DMS53 treated with DMSO at 0.1 percent for 48 hours (cell line): ENCODE results near the gene INVS.
"Not testable (repeated sequence)": the region's sequence is repeated elsewhere in the genome, so short reads cannot be mapped to it uniquely, and the experiment has no call there.

Experiments used
- DNase-seq: peaks from one replicate; lab custom pipeline; 2025; ENCODE audit not compliant: unreplicated experiment; lab: John Stamatoyannopoulos, UW

Gene INVS, protein sequence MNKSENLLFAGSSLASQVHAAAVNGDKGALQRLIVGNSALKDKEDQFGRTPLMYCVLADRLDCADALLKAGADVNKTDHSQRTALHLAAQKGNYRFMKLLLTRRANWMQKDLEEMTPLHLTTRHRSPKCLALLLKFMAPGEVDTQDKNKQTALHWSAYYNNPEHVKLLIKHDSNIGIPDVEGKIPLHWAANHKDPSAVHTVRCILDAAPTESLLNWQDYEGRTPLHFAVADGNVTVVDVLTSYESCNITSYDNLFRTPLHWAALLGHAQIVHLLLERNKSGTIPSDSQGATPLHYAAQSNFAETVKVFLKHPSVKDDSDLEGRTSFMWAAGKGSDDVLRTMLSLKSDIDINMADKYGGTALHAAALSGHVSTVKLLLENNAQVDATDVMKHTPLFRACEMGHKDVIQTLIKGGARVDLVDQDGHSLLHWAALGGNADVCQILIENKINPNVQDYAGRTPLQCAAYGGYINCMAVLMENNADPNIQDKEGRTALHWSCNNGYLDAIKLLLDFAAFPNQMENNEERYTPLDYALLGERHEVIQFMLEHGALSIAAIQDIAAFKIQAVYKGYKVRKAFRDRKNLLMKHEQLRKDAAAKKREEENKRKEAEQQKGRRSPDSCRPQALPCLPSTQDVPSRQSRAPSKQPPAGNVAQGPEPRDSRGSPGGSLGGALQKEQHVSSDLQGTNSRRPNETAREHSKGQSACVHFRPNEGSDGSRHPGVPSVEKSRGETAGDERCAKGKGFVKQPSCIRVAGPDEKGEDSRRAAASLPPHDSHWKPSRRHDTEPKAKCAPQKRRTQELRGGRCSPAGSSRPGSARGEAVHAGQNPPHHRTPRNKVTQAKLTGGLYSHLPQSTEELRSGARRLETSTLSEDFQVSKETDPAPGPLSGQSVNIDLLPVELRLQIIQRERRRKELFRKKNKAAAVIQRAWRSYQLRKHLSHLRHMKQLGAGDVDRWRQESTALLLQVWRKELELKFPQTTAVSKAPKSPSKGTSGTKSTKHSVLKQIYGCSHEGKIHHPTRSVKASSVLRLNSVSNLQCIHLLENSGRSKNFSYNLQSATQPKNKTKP

DNA sequence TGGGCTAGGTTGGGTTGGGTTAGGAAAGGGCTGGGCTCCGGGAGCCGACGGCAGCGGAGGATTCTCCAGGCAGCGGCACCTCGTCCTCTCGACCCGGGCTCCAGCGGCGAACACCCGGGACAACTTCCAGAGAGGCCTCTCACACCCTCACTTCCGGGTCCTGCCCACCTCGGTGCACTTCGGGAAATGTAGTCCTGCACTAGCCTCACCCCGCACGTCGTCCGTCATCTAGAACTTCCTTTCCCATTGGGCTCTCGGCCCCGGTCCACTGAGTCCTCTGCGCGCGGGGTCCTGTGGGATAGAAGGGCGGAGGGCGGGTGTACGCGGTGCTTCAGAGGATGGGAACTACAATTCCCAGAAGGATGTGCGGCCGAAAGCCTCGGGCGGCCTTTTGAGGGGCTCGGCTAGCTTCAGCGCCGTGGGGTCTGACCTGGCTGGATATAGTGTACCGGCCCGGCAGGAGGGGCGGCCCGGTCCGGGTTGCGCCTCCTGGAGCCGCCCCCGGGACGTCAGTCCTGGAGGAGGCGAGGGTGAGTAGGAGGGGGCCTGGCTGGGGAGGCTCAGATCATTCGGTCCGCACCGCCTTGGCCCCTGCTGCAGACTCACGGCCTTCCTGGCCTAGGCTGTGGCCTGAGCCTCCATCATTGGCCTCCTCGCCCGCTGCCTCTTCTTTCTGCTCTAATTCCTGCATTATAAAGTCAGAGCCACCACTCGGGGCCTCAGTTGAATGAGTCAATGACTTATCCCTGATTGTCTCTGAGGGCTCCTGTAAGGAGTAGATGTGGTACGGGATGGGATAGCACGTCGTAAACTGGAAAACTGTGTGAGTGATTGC is at the start of gene INVS, which contains the start of gene ERP44:
TSS of gene INVS (plus strand) at position 357 of the 835 bp plus-strand sequence. CDS start 5,279 bp downstream, outside the sequence.
TSS of gene ERP44 (minus strand) at position 114 of the 835 bp plus-strand sequence. CDS start 160 bp downstream, outside the sequence.
- peak; percentile 94 for DNase-seq

DNA sequence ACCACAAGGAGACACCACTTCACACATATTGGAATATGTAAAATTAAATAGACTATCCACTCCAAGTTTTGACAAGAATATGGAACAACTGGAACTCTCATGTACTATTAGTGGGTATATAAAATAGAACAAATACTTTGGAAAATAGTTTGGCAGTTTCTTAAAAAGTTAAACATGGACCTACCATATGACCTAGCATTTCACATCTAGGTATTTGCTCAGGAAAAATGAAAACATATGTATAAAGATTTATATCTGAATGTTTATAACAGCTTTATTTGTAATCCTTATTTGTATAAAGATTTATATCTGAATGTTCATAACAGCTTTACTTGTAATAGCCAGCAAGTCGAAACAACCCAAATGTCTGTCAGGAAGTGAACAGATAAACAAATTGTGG is 49.5 kb upstream of the INVS start:
- DNase-seq = no peak

DNA sequence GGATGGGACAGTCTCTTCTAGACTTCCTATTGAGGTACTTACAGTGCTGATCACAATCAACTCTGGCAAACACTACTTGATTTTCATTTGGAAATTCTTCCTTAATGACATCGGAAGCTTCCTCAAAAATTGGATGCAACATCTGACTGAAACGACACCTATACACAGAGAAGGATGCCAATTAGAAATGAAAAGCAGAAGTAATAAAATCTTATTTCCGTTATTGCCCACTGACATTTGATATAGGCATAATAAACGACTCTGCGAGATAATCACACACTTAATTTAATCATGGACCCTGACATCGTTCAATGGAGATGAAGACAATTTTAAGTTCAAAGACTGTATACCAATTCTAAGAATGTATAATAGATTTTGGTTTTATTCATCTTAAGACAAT is 46.7 kb upstream of the INVS start:
- no peak for DNase-seq

DNA sequence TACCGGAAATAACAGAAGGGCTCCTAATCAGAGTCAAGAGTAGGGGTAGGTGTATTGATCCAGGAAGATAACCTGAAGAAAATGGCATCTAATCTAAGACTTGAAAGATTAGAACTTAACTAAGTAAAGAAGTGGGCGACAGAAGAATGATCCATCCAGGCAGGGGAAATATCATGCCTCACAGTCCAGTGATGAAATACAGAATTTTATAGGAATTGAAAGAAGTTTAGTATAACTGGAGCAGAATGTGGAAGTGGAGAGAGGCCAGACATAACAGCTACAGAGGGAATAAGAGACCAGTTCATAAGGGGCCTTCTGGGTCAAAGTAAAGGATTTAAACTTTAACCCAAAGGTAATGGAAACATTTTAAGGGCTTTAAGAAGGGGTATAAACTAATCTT is 42.5 kb upstream of the INVS start:
- no peak for DNase-seq

DNA sequence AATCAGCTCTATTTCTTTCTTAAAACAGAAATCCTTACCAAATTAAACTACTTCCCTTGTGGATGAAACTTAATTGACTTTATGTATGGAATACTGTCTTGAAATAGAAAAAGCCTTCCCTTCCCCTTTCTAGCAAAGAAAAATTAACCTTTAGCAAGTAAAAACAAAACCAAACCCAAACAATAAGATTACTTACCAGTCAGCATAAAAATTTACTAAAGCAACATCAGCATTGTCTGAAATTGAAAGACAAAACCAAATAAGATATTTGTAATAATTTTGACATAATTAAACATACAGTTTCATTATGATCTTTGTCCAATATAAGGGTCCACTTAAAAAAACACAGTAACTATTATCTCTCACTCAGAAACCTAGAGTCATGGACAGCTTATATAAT is 41.4 kb upstream of the INVS start:
- no peak for DNase-seq

DNA sequence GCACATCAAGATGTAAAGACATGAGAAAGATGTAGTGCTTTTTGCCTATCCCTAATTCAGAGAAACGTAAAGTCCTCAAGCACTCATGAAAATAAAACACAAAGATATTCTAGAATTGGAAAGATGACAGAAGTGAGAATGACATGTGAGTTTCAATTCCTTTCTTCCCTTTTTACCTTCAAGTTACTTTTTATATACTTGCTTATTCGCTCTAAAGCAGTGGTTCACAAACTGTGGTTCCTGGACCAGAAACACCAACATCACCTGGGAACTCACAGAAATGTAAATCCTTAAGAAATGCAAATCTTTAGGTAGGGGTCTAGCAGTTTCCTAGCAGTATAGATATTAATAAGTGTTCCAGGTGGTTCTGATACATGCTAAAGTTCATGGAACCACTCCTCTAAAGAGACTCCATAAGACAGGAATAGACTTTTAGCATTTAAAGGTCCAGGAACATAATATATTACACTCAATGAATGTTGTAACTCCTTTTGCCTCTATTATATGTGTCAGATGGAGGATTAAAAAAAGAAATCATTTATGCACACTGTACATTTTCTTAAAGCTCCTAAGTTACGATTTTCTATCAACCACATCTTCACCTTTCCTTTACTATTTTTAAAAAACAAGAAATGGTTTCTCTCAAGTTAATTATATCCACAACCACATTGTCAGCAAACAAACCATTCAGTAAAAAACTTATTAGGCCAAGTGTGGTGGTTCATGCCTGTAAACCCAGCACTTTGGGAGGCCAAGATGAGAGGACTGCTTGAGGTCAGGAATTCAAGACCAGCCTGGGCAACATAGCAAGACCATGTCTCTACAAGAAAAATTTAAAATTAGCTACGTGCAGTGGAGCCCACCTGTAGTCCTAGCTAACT is 40.1 kb upstream of the INVS start:
- no peak for DNase-seq

DNA sequence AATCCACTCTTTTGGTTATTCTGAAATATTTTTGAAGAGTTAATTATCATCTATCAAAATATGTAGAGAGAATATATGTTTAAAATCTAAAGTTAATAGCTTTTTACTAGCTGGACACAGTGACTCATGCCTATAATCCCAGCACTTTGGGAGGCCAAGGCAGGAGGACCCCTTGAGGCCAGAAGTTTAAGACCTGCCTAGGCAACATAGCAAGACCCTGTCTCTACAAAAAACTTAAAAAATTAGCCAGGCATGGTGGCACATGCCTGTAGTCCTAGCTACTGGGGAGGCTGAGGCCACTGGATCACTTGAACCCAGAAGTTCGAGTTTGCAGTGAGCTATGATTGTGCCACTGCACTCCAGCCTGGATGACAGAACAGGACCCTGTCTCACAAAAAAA is 36.4 kb upstream of the INVS start:
- DNase-seq = not testable (repeated sequence)

DNA sequence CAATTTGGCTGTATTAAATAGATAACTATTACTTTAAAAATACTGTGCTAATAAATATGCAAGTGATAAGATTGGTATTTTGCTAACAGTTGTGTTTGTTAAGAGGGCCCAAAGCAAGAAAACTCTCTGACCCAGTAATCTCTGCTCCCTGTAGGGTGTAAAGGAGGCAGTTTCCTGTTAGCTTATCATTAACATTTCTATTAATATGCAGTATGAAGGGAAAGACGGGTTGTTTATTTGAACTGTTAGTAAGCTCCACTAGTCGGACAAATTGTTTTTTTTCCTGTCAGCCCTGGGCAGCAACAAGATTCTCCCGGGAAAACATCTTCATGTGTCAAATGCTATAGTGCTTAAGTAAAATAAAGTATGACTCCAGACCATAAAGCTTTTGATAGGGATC is 35.9 kb upstream of the INVS start:
- DNase-seq = no peak

DNA sequence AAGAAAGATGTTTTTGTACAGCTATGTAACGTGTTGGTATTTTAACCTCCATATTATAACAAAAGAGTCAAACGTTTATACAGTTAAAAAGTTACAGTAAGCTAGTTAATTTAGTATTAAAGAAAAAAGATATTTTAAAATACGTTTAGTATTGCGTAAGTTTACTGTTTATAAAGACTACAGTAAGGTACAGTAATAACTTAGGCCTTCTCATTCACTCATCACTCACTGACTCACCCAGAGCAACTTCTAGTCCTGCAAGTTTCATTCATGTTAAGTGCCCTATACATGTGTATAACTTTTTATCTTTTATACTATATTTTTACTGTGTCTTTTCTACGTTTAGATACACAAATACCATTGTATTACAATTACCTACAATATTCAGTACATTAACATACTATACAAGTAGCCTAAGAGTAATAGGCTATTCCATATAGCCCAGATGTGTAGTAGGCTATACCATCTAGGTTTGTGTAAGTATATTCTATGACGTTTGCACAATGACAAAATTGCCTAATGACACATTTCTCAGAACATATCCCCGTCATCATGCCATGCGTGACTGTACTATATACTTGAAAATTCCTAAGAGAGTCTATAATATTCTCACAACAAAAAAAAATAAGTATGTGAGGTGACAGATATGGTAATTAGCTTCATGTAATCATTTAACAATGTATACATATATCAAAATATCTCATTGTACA is 34.0 kb upstream of the INVS start:
- DNase-seq = no peak

DNA sequence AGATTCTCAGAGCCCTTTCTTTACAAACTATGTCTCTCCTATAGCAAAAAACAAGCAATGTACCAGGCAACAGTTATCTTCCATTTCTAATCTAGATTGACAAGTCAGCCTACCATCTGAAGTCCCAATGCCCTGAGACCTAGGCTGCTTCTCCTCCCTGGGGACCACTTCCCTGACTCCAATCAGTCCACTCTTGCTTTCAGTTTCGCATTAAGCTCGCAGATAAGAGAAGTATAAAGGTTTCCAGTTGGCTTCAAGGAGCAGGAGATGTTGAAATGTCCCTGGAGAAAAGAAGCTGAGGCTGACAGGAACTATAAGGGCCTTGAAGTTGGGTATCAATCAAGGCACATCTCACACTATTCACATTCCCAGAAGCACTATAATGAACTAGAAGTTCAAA is 32.5 kb upstream of the INVS start:
- DNase-seq = no peak

DNA sequence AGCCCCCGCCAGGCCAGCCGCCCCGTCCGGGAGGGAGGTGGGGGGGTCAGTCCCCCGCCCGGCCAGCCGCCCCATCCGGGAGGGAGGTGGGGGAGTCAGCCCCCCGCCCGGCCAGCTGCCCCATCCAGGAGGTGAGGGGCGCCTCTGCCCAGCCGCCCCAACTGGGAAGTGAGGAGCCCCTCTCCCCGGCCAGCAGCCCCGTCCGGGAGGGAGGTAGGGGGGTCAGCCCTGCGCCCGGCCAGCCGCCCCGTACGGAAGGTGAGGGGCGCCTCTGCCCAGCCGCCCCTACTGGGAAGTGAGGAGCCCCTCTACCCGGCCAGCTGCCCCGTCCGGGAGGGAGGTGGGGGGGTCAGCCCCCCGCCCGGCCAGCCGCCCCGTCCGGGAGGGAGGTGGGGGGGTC is 31.1 kb upstream of the INVS start:
- not testable (repeated sequence) for DNase-seq

DNA sequence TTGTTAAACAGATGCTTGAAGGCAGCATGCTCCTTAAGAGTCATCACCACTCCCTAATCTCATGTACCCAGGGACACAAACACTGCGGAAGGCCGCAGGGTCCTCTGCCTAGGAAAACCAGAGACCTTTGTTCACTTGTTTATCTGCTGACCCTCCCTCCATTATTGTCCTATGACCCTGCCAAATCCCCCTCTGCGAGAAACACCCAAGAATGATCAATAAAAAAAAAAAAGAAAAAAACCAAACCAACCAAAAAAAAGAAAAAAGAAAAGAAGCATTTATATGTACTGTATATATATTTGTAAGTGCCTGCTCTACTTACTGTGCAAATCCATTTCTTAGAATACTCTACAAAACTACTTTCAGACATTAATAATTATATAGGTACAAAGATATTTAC is 30.0 kb upstream of the INVS start:
- DNase-seq = not testable (repeated sequence)

DNA sequence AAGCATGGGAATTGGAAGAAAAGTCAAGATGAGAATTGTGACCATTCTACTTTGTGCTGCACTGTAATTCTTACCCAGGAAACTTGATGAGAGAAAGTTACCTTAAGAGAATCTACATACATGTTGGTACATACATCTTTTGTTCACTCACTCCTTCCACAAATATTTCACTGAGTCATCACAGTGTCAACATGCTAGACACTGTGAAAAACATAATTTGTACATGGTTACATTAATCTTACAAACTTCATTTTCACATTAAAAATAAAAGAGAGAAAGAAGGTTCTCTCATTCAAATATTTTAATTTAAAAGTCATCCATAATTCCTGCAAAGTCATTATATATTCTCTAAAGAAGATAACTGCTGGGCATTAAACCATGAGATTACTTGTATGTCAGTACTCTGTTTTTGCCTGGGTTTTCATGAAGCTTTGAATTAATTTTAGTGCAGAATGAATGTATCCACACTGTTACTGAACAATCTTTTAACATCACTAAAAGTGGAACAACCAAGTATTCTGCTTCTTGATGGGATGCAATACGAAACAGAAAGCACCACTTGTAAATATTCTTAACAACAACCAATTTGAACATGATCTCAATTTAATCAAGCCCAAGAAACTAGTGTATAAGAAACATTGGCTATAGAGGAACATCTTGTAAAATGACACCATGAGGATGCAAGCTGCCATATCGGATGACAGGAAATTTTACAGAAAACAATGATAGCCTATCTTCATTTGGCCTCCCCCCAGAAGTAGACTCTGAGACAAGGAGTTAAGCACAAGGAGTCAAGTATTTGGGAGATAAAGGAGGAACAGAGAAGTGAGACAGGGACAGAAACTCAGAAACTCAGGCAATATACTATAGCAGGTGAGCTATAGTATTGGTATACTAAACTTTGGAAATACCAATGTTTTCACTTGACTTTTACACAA is 28.7 kb upstream of the INVS start:
- DNase-seq = no peak

DNA sequence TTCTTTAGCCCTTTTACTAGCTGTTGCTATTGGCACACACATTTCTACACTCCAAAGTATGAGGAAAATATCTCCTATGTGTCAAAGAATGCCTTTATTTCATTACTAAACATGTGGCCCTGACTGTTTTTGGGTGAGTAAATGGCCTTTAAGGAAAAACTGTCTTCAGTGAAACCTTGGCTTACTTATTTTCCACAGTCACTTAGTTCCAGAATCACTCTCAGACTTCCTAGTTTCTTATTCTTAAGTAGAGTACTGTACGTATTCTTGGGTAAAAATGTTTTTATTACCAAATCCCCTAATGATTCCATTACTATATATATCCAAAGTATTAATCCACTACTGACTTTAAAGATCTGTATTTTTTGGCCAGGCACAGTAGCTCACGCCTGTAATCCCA is 27.8 kb upstream of the INVS start:
- no peak for DNase-seq

DNA sequence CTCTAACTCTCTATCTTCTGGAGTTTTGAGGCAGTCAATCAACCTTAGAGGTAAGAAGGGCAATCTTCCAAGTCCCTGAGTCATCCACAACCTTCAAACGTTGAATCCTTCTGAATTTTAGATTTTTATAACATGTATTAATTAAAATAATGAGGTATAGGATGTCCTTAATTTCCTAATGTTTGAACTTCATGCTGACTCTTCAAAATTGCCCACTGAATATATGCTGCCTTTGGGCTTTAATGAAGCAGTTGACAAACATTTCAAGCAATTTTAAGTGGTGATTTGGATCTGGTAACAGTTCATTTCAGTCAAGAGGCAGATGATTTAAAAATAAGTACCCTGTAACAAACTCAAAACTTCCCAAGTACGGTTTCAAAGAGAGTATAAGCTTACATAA is 26.2 kb upstream of the INVS start:
- no peak for DNase-seq

DNA sequence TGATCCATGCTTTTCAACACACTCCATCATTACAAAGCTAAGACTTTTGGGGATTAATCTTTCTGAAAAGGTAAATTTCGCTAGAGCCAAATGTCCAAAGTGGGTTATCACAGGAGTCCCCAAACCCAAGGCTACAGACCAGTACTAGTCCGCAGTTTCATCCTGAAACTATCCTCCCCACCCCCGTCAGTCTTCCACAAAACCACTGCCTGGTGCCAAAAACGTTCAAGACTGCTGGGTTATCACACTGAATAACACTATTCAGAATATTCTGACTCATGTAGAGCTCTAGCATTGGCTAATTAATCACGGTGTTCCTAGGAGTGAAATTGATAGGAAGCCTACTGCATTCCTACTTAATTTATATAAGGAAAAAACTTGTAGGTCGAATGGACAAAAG is 24.9 kb upstream of the INVS start:
- DNase-seq = no peak

DNA sequence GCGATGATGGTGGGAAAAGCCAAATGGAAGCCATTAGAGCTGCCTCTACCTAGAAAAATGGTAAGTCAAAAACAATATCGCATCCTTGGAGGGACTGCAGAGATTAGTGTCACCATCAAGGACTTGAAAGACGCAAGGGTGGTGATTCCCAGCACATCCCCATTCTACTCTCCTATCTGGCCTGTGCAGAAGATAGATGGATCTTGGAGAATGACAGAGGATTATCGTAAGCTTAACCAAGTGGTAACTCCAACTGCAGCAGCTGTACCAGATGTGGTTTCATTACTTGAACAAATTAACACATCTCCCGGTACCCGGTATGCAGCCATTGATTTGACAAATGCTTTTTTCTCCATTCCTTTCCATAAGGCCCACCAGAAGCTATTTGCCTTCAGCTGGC is 24.1 kb upstream of the INVS start:
- no peak for DNase-seq

DNA sequence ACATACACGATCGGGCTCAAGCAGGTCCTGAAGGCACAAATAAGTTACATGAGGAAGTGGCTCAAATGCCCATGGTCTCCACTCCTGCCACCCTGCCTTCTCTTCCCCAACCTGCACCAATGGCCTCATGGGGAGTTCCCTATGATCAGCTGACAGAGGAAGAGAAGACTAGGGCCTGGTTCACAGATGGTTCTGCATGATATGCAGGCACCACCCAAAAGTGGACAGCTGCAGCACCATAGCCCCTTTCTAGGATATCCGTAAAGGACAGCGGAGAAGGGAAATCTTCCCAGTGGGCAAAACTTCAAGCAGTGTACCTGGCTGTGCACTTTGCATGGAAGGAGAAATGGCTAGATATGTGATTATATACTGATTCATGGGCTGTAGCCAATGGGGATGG is 22.8 kb upstream of the INVS start:
- not testable (repeated sequence) for DNase-seq
